Lung (tissue), 13 donors: ENCODE measurements around the gene TYW1. TPM values are rescaled to one million over a fixed set of nuclear protein-coding genes. Genes with fewer than 3 reads are reported as not detected.
"Not testable (repeated sequence)": the region's sequence is repeated elsewhere in the genome, so short reads cannot be mapped to it uniquely, and the experiment has no call there.

Experiments used
- ATAC-seq: fragments of 200-7000 bp; cut with Tn5 transposase; one replicate; pipeline ENCODE4 v1.9.1; 2020; ENCODE audit warnings: moderate number of reproducible peaks; ENCODE audit not compliant: insufficient read depth, low FRiP score
- DNase-seq, 3 donors: peaks; one replicate each; pipeline ENCODE4 v3.0.0-alpha.2; 2013 to 2017
- H3K27ac ChIP-seq, 2 donors: one replicate each; pipeline ENCODE4 v1.5.1; 2013; ENCODE audit warnings: mild to moderate bottlenecking in 2 of 2, moderate library complexity in 2 of 2, control low read depth in 1 of 2, inconsistent platforms in 1 of 2, low read depth in 1 of 2, low read length in 1 of 2
- H3K27me3 ChIP-seq, 3 donors: one replicate each; pipeline ENCODE4 v1.5.1; 2013; ENCODE audit warnings: low read length in 2 of 3; ENCODE audit not compliant: control insufficient read depth in 3 of 3, insufficient read depth in 3 of 3
- H3K36me3 ChIP-seq, 4 donors: one replicate each; pipeline ENCODE4 v1.5.1; 2013; ENCODE audit warnings: low read length in 4 of 4, mild to moderate bottlenecking in 1 of 4, moderate library complexity in 1 of 4; ENCODE audit not compliant: control insufficient read depth in 4 of 4, insufficient read depth in 4 of 4
- H3K4me1 ChIP-seq, 5 donors: one replicate each; pipeline ENCODE4 v1.5.1; 2013; ENCODE audit warnings: low read length in 5 of 5, mild to moderate bottlenecking in 2 of 5, moderate library complexity in 1 of 5; ENCODE audit not compliant: control insufficient read depth in 5 of 5, insufficient read depth in 5 of 5
- H3K4me3 ChIP-seq: one replicate; pipeline ENCODE4 v1.5.1; 2013; ENCODE audit warnings: mild to moderate bottlenecking, control low read depth, moderate library complexity
- H3K9ac ChIP-seq, 2 donors: one replicate each; pipeline ENCODE4 v1.5.1; 2013; ENCODE audit warnings: low read length in 2 of 2, control low read depth in 1 of 2; ENCODE audit not compliant: insufficient read depth in 1 of 2
- H3K9me3 ChIP-seq, 4 donors: one replicate each; pipeline ENCODE4 v1.5.1; 2013; ENCODE audit warnings: low read length in 3 of 4, mild to moderate bottlenecking in 1 of 4, moderate library complexity in 1 of 4; ENCODE audit not compliant: control insufficient read depth in 4 of 4, insufficient read depth in 3 of 4
- CTCF ChIP-seq: IDR thresholded peaks from 2 replicates; pipeline ENCODE4 v1.5.1; 2012; ENCODE audit warnings: mild to moderate bottlenecking; ENCODE audit errors: control extremely low read depth, extremely low read depth
- WGBS, 2 donors: extraction: QIAGEN DNeasy Blood & Tissue Kit; methylation state at CpG; one replicate each; pipeline ENCODE4 v1.1.7; 2013; 5-methylcytosine and 5-hydroxymethylcytosine counted together
- polyA plus RNA-seq, 2 donors: library from polyadenylated mRNA; stranded (reverse); fragments of 200-250 nt; gene quantifications; one replicate each; pipeline ENCODE4 v1.2.1, GENCODE V29; 2013
- small RNA-seq: library from RNA; depleted of rRNA; stranded (forward); fragments of <200 nt; gene quantifications from one replicate; pipeline ENCODE3, GENCODE V24; 2014; ENCODE audit warnings: low replicate concordance
- total RNA-seq, 2 donors: library from RNA; depleted of rRNA in 1 of 2; stranded (reverse); fragments of >200 nt in 1 of 2; gene quantifications; one replicate each; pipeline ENCODE4 v1.2.1, GENCODE V29; 2014 to 2021
- donor health status: control.
- donor health status: control.
- donor health status: Bipolar disorder and iron deficiency.
- donor health status: healthy.
- donor health status: DM: yes; HTN: yes; CAD: no.

The TYW1 gene
- total and polyA plus RNA-seq, 4 donors = 6.1 to 27.1 (median 12.0) TPM

DNA sequence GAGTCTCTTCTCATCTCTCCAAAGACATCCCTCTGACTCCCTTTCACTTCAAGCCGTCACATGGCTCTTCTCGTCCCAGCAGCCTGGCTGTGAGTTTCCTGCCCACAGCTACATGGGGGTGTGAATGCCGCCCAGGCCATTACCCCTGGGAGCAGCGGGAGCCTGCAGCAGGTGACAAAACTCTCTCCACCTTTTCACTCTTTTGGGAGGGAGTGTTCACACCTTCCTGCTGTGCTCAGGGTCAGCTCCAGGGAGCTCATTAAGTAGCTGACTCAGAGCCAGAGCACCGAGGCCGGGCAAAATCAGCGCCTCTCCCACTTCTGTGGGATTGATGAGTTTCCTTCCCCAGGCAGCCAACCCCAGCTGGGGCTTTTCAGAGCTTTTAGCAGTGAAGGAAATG lies 271.3 kb downstream of the TYW1 start:
- Histone ChIP-seq H3K27ac (no peak overlapping the region), H3K27me3 (no peaks in the 10 kb centered on the region)
- no peak for TF ChIP-seq CTCF

GRCh38 chr7:67269916-67270315 lies 273.3 kb downstream of the TYW1 start:
- H3K4me1 ChIP-seq, H3K9me3 ChIP-seq, H3K9ac ChIP-seq, H3K36me3 ChIP-seq, DNase-seq, H3K4me3 ChIP-seq, ATAC-seq, H3K27me3 ChIP-seq, H3K27ac ChIP-seq: not testable (repeated sequence)
- 95 to 100% methylated on average over 2 of the region's 2 CpGs for WGBS, 2 donors

More for the DNA sequence above, 271.3 kb downstream of the TYW1 start:
- no peak for ATAC-seq
- no peak overlapping the region for H3K9ac ChIP-seq
- whole genome bisulfite sequencing, 2 donors = 80 to 91% methylated on average over 7 of the region's 7 CpGs
- H3K4me3 ChIP-seq = no peak overlapping the region
- H3K36me3 ChIP-seq = no peaks in the 10 kb centered on the region
- no peaks in the 10 kb centered on the region for H3K9me3 ChIP-seq
- no peak for DNase-seq
- no peaks in the 10 kb centered on the region for H3K4me1 ChIP-seq

Small RNA genes lying within 50 kb of the gene (small RNA-seq; reads per million reads assigned to genes)
- gene AC073089.1 (not detected), gene MIR4650-1 (not detected), gene RN7SL43P (not detected)

Other genes with a start within 250 kb of the TYW1 start
- gene TMEM248, start 75.6 kb upstream of the TYW1 start, total RNA-seq = 100 to 1,000 TPM in 1 of 2 donors, 10 to 100 TPM in 1; 74.2 to 114 TPM
- gene TMEM248, start 75.6 kb upstream of the TYW1 start, polyA plus RNA-seq = 10 to 100 TPM; 46.0 to 52.0 TPM
- gene SBDS, start 1.2 kb upstream of the TYW1 start, total RNA-seq = 10 to 100 TPM; 67.5 to 91.9 TPM
- gene SBDS, start 1.2 kb upstream of the TYW1 start, polyA plus RNA-seq = 100 to 1,000 TPM; 100 to 108 TPM